Activated CD8-positive, alpha-beta memory T cell treated with anti-CD3 and anti-CD28 coated beads, Interleukin-2, amount 50 U/mL, for 1 hour (primary cell): ENCODE data around the gene TMEM150B.
"Not testable (repeated sequence)": the region's sequence is repeated elsewhere in the genome, so short reads cannot be mapped to it uniquely, and the experiment has no call there.

Experiments
- DNase-seq: peaks from one replicate; pipeline ENCODE4 v3.0.0-alpha.2; 2020; ENCODE audit errors: extremely low read depth

TMEM150B gene

GRCh38 chr19:55339105-55339888, 14.2 kb upstream of the TMEM150B start, which contains the start of gene KMT5C:
Gene KMT5C (plus strand): TSS chr19:55339876. CDS start chr19:55341937, 2,061 bp downstream.
- peak; percentile 100 for DNase-seq

- DNase-seq, result no peak
These were observed 11.0 kb upstream of the TMEM150B start for GRCh38 chr19:55336101-55336500.

- no peak for DNase-seq
These were observed 8.7 kb upstream of the TMEM150B start for GRCh38 chr19:55333870-55334269.

- not testable (repeated sequence) for DNase-seq
These were observed 4.7 kb upstream of the TMEM150B start for GRCh38 chr19:55329791-55330190.

GRCh38 chr19:55328774-55329318, 3.7 kb upstream of the TMEM150B start:
- DNase-seq, result not testable (repeated sequence)

- no peak for DNase-seq
These were observed 479 bp downstream of the TMEM150B start for GRCh38 chr19:55324662-55325061.

- DNase-seq, result no peak
These were observed 2.8 kb downstream of the TMEM150B start for GRCh38 chr19:55322204-55322885.

- no peak for DNase-seq
These were observed 3.5 kb downstream of the TMEM150B start for GRCh38 chr19:55321466-55322137.

- DNase-seq, result no peak
These were observed 4.2 kb downstream of the TMEM150B start for GRCh38 chr19:55320844-55321419.

- no peak for DNase-seq
These were observed 5.4 kb downstream of the TMEM150B start for GRCh38 chr19:55319785-55320184.

- DNase-seq, result no peak
These were observed 8.5 kb downstream of the TMEM150B start for GRCh38 chr19:55316646-55317045.

- DNase-seq, result no peak
These were observed 9.1 kb downstream of the TMEM150B start for GRCh38 chr19:55315956-55316525.

- no peak for DNase-seq
These were observed 10.7 kb downstream of the TMEM150B start for GRCh38 chr19:55314396-55314795.

GRCh38 chr19:55312621-55313512, 12.3 kb downstream of the TMEM150B start:
- no peak for DNase-seq

GRCh38 chr19:55311797-55312196, 13.3 kb downstream of the TMEM150B start:
- no peak for DNase-seq

GRCh38 chr19:55311397-55311796, 13.7 kb downstream of the TMEM150B start:
- no peak for DNase-seq

- no peak for DNase-seq
These were observed 14.6 kb downstream of the TMEM150B start for GRCh38 chr19:55310498-55310897.

GRCh38 chr19:55309448-55309847, 15.7 kb downstream of the TMEM150B start:
- DNase-seq, result no peak

GRCh38 chr19:55308281-55308680, 16.9 kb downstream of the TMEM150B start:
- no peak for DNase-seq

GRCh38 chr19:55306712-55307111, 18.4 kb downstream of the TMEM150B start:
- no peak for DNase-seq
